HepG2 (cell line): ENCODE data around the gene EPC1. TPM values are rescaled to one million over a fixed set of nuclear protein-coding genes. Genes with fewer than 3 reads are reported as not detected.
A peak's percentile ranks its signal among the peaks of the same experiment; 100 is the strongest.

Source experiments
- ARNT ChIP-seq: fragments of 450-650 bp; IDR thresholded peaks from 2 replicates; pipeline ENCODE4 v1.6.1; 2017
- DMAP1 ChIP-seq: IDR thresholded peaks from 2 replicates; pipeline ENCODE4 v1.6.1; 2016
- DPF2 ChIP-seq: sonication (generic); formaldehyde crosslinking; IDR thresholded peaks from 2 replicates; pipeline ENCODE4 v1.4.0; 2020; ENCODE audit warnings: mild to moderate bottlenecking, low read depth, missing genetic modification reagents, borderline replicate concordance
- ELF3 ChIP-seq: IDR thresholded peaks from 2 replicates; pipeline ENCODE4 v1.6.1; 2016; ENCODE audit warnings: missing genetic modification reagents, missing compliant biosample characterization
- JUN ChIP-seq: sonication (generic); formaldehyde crosslinking; IDR thresholded peaks from 2 replicates; pipeline ENCODE4 v1.4.0; 2020; ENCODE audit warnings: mild to moderate bottlenecking, missing genetic modification reagents
- RFX1 ChIP-seq: fragments of 450-650 bp; IDR thresholded peaks from 2 replicates; pipeline ENCODE4 v1.6.1; 2017
- SCMH1 ChIP-seq: sonication (generic); formaldehyde crosslinking; IDR thresholded peaks from 2 replicates; pipeline ENCODE4 v1.9.0; 2021; ENCODE audit warnings: missing genetic modification reagents, mild to moderate bottlenecking, borderline replicate concordance
- SNAI1 ChIP-seq: sonication (generic); formaldehyde crosslinking; IDR thresholded peaks from 2 replicates; pipeline ENCODE4 v1.5.0; 2020; ENCODE audit warnings: mild to moderate bottlenecking, missing genetic modification reagents, borderline replicate concordance
- SNRNP70 ChIP-seq: fragments of 200-400 bp; formaldehyde crosslinking; IDR thresholded peaks from 2 replicates; pipeline ENCODE4 v1.6.1; 2017; ENCODE audit warnings: mild to moderate bottlenecking, low read depth, low read length, moderate library complexity
- ZBTB38 ChIP-seq: sonication (generic); formaldehyde crosslinking; IDR thresholded peaks from 2 replicates; pipeline ENCODE4 v1.5.1; 2020; ENCODE audit warnings: mild to moderate bottlenecking, missing genetic modification reagents
- ZMYM4 ChIP-seq: sonication (generic); formaldehyde crosslinking; IDR thresholded peaks from 2 replicates; pipeline ENCODE4 v1.8.1; 2023; ENCODE audit warnings: mild to moderate bottlenecking, missing genetic modification reagents
- ZNF335 ChIP-seq: sonication (generic); formaldehyde crosslinking; IDR thresholded peaks from 2 replicates; pipeline ENCODE4 v1.4.0; 2020; ENCODE audit warnings: missing genetic modification reagents
- ZNF354B ChIP-seq: sonication (generic); formaldehyde crosslinking; IDR thresholded peaks from 2 replicates; pipeline ENCODE4 v1.8.0; 2022; ENCODE audit warnings: mild to moderate bottlenecking, missing genetic modification reagents
- ZNF367 ChIP-seq: sonication (generic); formaldehyde crosslinking; IDR thresholded peaks from 2 replicates; pipeline ENCODE4 v1.4.0; 2020; ENCODE audit warnings: missing genetic modification reagents, borderline replicate concordance
- ZNF496 ChIP-seq: sonication (generic); formaldehyde crosslinking; IDR thresholded peaks from 2 replicates; pipeline ENCODE4 v1.8.1; 2023; ENCODE audit warnings: mild to moderate bottlenecking, moderate library complexity, missing genetic modification reagents; ENCODE audit not compliant: insufficient replicate concordance
- ZNF501 ChIP-seq: sonication (generic); formaldehyde crosslinking; IDR thresholded peaks from 2 replicates; pipeline ENCODE4 v1.5.1; 2020; ENCODE audit warnings: mild to moderate bottlenecking, moderate library complexity, missing genetic modification reagents
- ZNF552 ChIP-seq: sonication (generic); formaldehyde crosslinking; IDR thresholded peaks from 2 replicates; pipeline ENCODE4 v1.9.0; 2022; ENCODE audit warnings: missing genetic modification reagents, mild to moderate bottlenecking, borderline replicate concordance
- ZNF605 ChIP-seq: sonication (generic); formaldehyde crosslinking; IDR thresholded peaks from 2 replicates; pipeline ENCODE4 v1.8.0; 2022; ENCODE audit warnings: mild to moderate bottlenecking, missing genetic modification reagents
- ZSCAN29 ChIP-seq: sonication (generic); formaldehyde crosslinking; conservative IDR thresholded peaks from 2 replicates; pipeline ENCODE4 v1.4.0; 2020; ENCODE audit warnings: mild to moderate bottlenecking, missing genetic modification reagents
- polyA plus RNA-seq, 8 experiments: library from polyadenylated mRNA; depleted of rRNA in 3 of 8; stranded (reverse) in 7 of 8; unstranded in 1 of 8; fragments of >200 nt; fragmentation: Illumina TruSeq in 4 of 8; extraction: Trizol in 4 of 8; gene quantifications; 2 replicates each; pipeline versions ENCODE4 v1.2.1 to v1.2.3, GENCODE V29; 2011 to 2016; ENCODE audit warnings: low read depth in 4 of 8, missing spikeins in 1 of 8, mixed read lengths in 1 of 8; ENCODE audit not compliant: insufficient read depth in 1 of 8
- total RNA-seq, 5 experiments: library from RNA; depleted of rRNA; stranded (reverse); fragments of >200 nt; fragmentation: Illumina TruSeq; extraction: Trizol; gene quantifications; 2 replicates each; pipeline ENCODE4 v1.2.3, GENCODE V29; 2016; ENCODE audit warnings: low read depth in 1 of 5
- TF ChIP-seq, protein P1 (sequence below): sonication (generic); formaldehyde crosslinking; IDR thresholded peaks from 2 replicates; pipeline ENCODE4 v1.4.0; 2020; ENCODE audit warnings: low read depth, mild to moderate bottlenecking, missing genetic modification reagents
- TF ChIP-seq, protein P2 (sequence below): sonication (generic); formaldehyde crosslinking; IDR thresholded peaks from 2 replicates; pipeline ENCODE4 v1.8.0; 2022; ENCODE audit warnings: mild to moderate bottlenecking, missing genetic modification reagents, moderate library complexity
- TF ChIP-seq, protein P3 (sequence below): IDR thresholded peaks from 2 replicates; pipeline ENCODE4 v1.6.1; 2012; ENCODE audit warnings: low read length, improper control_type of control experiment
- TF ChIP-seq, protein P4 (sequence below): sonication (generic); formaldehyde crosslinking; IDR thresholded peaks from 2 replicates; pipeline ENCODE4 v1.5.0; 2020; ENCODE audit warnings: mild to moderate bottlenecking, missing genetic modification reagents

The EPC1 gene
- total and polyA plus RNA-seq, 2 of the 13 experiments (the other 11 are each of a cell fraction or from before 2014, with no cell fraction given) = 28.7 to 44.2 TPM

DNA sequence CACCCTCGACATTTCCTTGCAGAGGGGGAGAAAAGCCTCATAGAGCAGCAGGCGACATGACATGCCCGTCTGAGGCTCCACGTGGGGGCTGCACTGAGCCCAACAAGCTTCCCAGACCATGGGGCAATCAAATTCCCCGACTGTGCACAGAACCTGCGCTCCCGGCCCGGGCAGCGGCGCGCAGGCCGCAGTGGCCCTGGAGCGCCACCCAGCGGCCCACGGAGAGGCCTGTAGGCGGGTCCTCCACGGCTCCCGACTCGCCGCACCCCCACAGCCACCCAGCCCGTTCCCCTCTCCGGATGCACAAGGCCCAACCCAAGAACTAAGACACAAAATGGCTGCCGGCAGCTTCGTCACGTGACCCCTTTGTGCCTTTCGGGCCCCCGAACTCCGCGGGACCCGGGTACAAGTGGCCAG is 816 bp downstream of the EPC1 start (continued):
- peak; percentile 92 for TF ChIP-seq DMAP1 (CRISPR knock-in tag)
- TF ChIP-seq RFX1 = no peak
- 0 out of 2 replicates have a peak, but pooled peaks have one; percentile 9 for TF ChIP-seq ELF3 (CRISPR knock-in tag)
- TF ChIP-seq, protein P1, sequence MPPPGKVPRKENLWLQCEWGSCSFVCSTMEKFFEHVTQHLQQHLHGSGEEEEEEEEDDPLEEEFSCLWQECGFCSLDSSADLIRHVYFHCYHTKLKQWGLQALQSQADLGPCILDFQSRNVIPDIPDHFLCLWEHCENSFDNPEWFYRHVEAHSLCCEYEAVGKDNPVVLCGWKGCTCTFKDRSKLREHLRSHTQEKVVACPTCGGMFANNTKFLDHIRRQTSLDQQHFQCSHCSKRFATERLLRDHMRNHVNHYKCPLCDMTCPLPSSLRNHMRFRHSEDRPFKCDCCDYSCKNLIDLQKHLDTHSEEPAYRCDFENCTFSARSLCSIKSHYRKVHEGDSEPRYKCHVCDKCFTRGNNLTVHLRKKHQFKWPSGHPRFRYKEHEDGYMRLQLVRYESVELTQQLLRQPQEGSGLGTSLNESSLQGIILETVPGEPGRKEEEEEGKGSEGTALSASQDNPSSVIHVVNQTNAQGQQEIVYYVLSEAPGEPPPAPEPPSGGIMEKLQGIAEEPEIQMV = 0 out of 2 replicates have a peak, but pooled peaks have one; percentile 37
- TF ChIP-seq ZNF335 (CRISPR knock-in tag) = no peak
- TF ChIP-seq, protein P2, sequence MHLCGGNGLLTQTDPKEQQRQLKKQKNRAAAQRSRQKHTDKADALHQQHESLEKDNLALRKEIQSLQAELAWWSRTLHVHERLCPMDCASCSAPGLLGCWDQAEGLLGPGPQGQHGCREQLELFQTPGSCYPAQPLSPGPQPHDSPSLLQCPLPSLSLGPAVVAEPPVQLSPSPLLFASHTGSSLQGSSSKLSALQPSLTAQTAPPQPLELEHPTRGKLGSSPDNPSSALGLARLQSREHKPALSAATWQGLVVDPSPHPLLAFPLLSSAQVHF (CRISPR knock-in tag) = no peak
- TF ChIP-seq ZMYM4 (CRISPR knock-in tag) = peak; percentile 96
- TF ChIP-seq, protein P3, sequence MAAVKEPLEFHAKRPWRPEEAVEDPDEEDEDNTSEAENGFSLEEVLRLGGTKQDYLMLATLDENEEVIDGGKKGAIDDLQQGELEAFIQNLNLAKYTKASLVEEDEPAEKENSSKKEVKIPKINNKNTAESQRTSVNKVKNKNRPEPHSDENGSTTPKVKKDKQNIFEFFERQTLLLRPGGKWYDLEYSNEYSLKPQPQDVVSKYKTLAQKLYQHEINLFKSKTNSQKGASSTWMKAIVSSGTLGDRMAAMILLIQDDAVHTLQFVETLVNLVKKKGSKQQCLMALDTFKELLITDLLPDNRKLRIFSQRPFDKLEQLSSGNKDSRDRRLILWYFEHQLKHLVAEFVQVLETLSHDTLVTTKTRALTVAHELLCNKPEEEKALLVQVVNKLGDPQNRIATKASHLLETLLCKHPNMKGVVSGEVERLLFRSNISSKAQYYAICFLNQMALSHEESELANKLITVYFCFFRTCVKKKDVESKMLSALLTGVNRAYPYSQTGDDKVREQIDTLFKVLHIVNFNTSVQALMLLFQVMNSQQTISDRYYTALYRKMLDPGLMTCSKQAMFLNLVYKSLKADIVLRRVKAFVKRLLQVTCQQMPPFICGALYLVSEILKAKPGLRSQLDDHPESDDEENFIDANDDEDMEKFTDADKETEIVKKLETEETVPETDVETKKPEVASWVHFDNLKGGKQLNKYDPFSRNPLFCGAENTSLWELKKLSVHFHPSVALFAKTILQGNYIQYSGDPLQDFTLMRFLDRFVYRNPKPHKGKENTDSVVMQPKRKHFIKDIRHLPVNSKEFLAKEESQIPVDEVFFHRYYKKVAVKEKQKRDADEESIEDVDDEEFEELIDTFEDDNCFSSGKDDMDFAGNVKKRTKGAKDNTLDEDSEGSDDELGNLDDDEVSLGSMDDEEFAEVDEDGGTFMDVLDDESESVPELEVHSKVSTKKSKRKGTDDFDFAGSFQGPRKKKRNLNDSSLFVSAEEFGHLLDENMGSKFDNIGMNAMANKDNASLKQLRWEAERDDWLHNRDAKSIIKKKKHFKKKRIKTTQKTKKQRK = no peak
- TF ChIP-seq SCMH1 (CRISPR knock-in tag) = no peak
- TF ChIP-seq ZNF367 (CRISPR knock-in tag) = no peak
- no peak for TF ChIP-seq ZNF354B (CRISPR knock-in tag)
- TF ChIP-seq SNAI1 (CRISPR knock-in tag) = no peak
- peak; percentile 80 for TF ChIP-seq ZNF605 (CRISPR knock-in tag)
- TF ChIP-seq SNRNP70 = no peak
- TF ChIP-seq ARNT = no peak
- no peak for TF ChIP-seq ZNF496 (CRISPR knock-in tag)
- TF ChIP-seq ZBTB38 (CRISPR knock-in tag) = no peak
- no peak for TF ChIP-seq JUN (CRISPR knock-in tag)
- TF ChIP-seq, protein P4, sequence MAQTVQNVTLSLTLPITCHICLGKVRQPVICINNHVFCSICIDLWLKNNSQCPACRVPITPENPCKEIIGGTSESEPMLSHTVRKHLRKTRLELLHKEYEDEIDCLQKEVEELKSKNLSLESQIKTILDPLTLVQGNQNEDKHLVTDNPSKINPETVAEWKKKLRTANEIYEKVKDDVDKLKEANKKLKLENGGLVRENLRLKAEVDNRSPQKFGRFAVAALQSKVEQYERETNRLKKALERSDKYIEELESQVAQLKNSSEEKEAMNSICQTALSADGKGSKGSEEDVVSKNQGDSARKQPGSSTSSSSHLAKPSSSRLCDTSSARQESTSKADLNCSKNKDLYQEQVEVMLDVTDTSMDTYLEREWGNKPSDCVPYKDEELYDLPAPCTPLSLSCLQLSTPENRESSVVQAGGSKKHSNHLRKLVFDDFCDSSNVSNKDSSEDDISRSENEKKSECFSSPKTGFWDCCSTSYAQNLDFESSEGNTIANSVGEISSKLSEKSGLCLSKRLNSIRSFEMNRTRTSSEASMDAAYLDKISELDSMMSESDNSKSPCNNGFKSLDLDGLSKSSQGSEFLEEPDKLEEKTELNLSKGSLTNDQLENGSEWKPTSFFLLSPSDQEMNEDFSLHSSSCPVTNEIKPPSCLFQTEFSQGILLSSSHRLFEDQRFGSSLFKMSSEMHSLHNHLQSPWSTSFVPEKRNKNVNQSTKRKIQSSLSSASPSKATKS (CRISPR knock-in tag) = no peak; the same call in 1 of the 2 replicates
- TF ChIP-seq DPF2 (CRISPR knock-in tag) = no peak
- TF ChIP-seq ZSCAN29 = peak; percentile 76
- TF ChIP-seq ZNF552 (CRISPR knock-in tag) = 0 out of 2 replicates have a peak, but pooled peaks have one; percentile 40
- peak; percentile 87 for TF ChIP-seq ZNF501 (CRISPR knock-in tag)
- TF ChIP-seq, all 625 proteins: peak for 199
